GM23338 (cell line): ENCODE data around the gene LRIG3. TPM values are rescaled to one million over a fixed set of nuclear protein-coding genes. Genes with fewer than 3 reads are reported as not detected.

Experiments
- ATAC-seq: fragments of 200-7000 bp; cut with Tn5 transposase; 3 replicates; pipeline ENCODE4 v1.9.1; 2020
- DNase-seq: peaks from one replicate; pipeline ENCODE4 v3.0.0-alpha.2; 2015; ENCODE audit warnings: low spot score
- H2AFZ ChIP-seq: fragments of 200-600 bp; sonication (generic); 2 replicates; pipeline ENCODE4 v1.8.0; 2016; ENCODE audit warnings: antibody characterized with exemption, mild to moderate bottlenecking, moderate library complexity
- H3F3A ChIP-seq: fragments of 200-600 bp; sonication (generic); replicated peaks from 2 replicates; pipeline ENCODE4 v1.8.0; 2017; ENCODE audit warnings: antibody characterized with exemption, mixed run types, low read depth
- H3K27ac ChIP-seq: fragments of 200-600 bp; sonication (generic); 2 replicates; pipeline ENCODE4 v1.6.1; 2016; ENCODE audit warnings: low read depth
- H3K27me3 ChIP-seq: fragments of 200-600 bp; sonication (generic); 2 replicates; pipeline ENCODE4 v1.8.0; 2016; ENCODE audit warnings: mild to moderate bottlenecking, mixed run types, moderate library complexity; ENCODE audit not compliant: insufficient read depth
- H3K36me3 ChIP-seq: fragments of 200-600 bp; sonication (generic); 2 replicates; pipeline ENCODE4 v1.8.0; 2016; ENCODE audit warnings: mild to moderate bottlenecking; ENCODE audit not compliant: insufficient read depth
- H3K4me1 ChIP-seq: fragments of 200-600 bp; sonication (generic); 2 replicates; pipeline ENCODE4 v1.8.0; 2016; ENCODE audit warnings: mild to moderate bottlenecking, moderate library complexity; ENCODE audit not compliant: insufficient read depth
- H3K4me2 ChIP-seq: fragments of 200-600 bp; sonication (generic); 2 replicates; pipeline ENCODE4 v1.7.1; 2017; ENCODE audit warnings: mixed run types
- H3K4me3 ChIP-seq: fragments of 200-600 bp; sonication (generic); 2 replicates; pipeline ENCODE4 v1.6.1; 2016; ENCODE audit warnings: mixed run types
- H3K79me2 ChIP-seq: fragments of 200-600 bp; sonication (generic); replicated peaks from 2 replicates; pipeline ENCODE4 v1.8.0; 2017; ENCODE audit warnings: mild to moderate bottlenecking; ENCODE audit not compliant: insufficient read depth
- H3K9me2 ChIP-seq: fragments of 200-600 bp; sonication (generic); 2 replicates; pipeline ENCODE4 v1.8.0; 2017; ENCODE audit not compliant: insufficient read depth
- H4K20me1 ChIP-seq: fragments of 200-600 bp; sonication (generic); replicated peaks from 2 replicates; pipeline ENCODE4 v1.8.0; 2017; ENCODE audit warnings: mild to moderate bottlenecking; ENCODE audit not compliant: insufficient read depth
- H3K27ac Mint-ChIP-seq: 2 replicates; pipeline ENCODE4 v1.8.0; 2020; ENCODE audit warnings: inconsistent platforms, mild to moderate bottlenecking, moderate library complexity, mixed read lengths
- H3K27me3 Mint-ChIP-seq: 3 replicates; pipeline ENCODE4 v1.8.0; 2022; ENCODE audit warnings: low read depth, mild to moderate bottlenecking, moderate library complexity, mixed read lengths, inconsistent platforms; ENCODE audit not compliant: insufficient read depth, poor library complexity
- H3K36me3 Mint-ChIP-seq: 3 replicates; pipeline ENCODE4 v1.8.0; 2021; ENCODE audit warnings: low read depth, mild to moderate bottlenecking, inconsistent platforms, moderate library complexity, mixed read lengths
- H3K4me1 Mint-ChIP-seq: 3 replicates; pipeline ENCODE4 v1.8.0; 2020; ENCODE audit warnings: mild to moderate bottlenecking, inconsistent platforms, mixed read lengths
- H3K4me3 Mint-ChIP-seq: 3 replicates; pipeline ENCODE4 v1.8.0; 2021; ENCODE audit warnings: moderate library complexity, mild to moderate bottlenecking, inconsistent platforms, mixed read lengths
- H3K9me3 Mint-ChIP-seq: 3 replicates; pipeline ENCODE4 v1.8.0; 2020; ENCODE audit warnings: moderate library complexity, mild to moderate bottlenecking, inconsistent platforms, mixed read lengths
- CREB1 ChIP-seq: fragments of 250-450 bp; sonication (Bioruptor Pico); IDR thresholded peaks from 2 replicates; pipeline ENCODE4 v1.5.0; 2020; ENCODE audit warnings: low read depth, mild to moderate bottlenecking, moderate library complexity
- CTCF ChIP-seq, 2 experiments: fragments of 200-600 bp in 1 of 2; sonication (generic) in 1 of 2; conservative IDR thresholded peaks; 2 replicates each; pipeline versions ENCODE4 v1.5.1 to v1.6.1; 2016 to 2017; ENCODE audit warnings: antibody characterized with exemption in 2 of 2, low read depth in 2 of 2, mild to moderate bottlenecking in 2 of 2, moderate library complexity in 1 of 2
- ETS1 ChIP-seq: IDR thresholded peaks from 2 replicates; pipeline ENCODE4 v1.6.1; 2016; ENCODE audit warnings: antibody characterized with exemption
- EZH2 ChIP-seq: fragments of 200-600 bp; sonication (generic); IDR thresholded peaks from one replicate; pipeline ENCODE4 v1.8.0; 2017; ENCODE audit warnings: antibody characterized with exemption, mild to moderate bottlenecking, low read depth; ENCODE audit not compliant: unreplicated experiment
- EZH2phosphoT487 ChIP-seq: fragments of 200-600 bp; sonication (generic); IDR thresholded peaks from one replicate; pipeline ENCODE4 v1.8.1; 2018; ENCODE audit warnings: antibody characterized with exemption; ENCODE audit not compliant: unreplicated experiment
- NANOG ChIP-seq: IDR thresholded peaks from 2 replicates; pipeline ENCODE4 v1.6.1; 2016; ENCODE audit warnings: antibody characterized with exemption, borderline replicate concordance
- POLR2AphosphoS5 ChIP-seq: IDR thresholded peaks from 2 replicates; pipeline ENCODE4 v1.6.1; 2016; ENCODE audit warnings: antibody characterized with exemption, low read depth
- REST ChIP-seq: IDR thresholded peaks from one replicate; pipeline ENCODE4 v1.6.1; 2018; ENCODE audit warnings: antibody characterized with exemption; ENCODE audit not compliant: unreplicated experiment
- STAT1 ChIP-seq: IDR thresholded peaks from one replicate; pipeline ENCODE4 v1.6.1; 2016; ENCODE audit warnings: antibody characterized with exemption; ENCODE audit not compliant: unreplicated experiment
- ZNF114 ChIP-seq: fragments of 250-450 bp; sonication (Bioruptor Pico); IDR thresholded peaks from 2 replicates; pipeline ENCODE4 v1.5.0; 2020; ENCODE audit warnings: mild to moderate bottlenecking, moderate library complexity
- ZNF331 ChIP-seq: fragments of 250-450 bp; sonication (Bioruptor Pico); IDR thresholded peaks from 2 replicates; pipeline ENCODE4 v1.5.0; 2020; ENCODE audit warnings: low read depth, mild to moderate bottlenecking, moderate library complexity
- polyA plus RNA-seq: library from polyadenylated mRNA; unstranded; fragments of >200 nt; fragmentation: Nextera tagmentation; extraction: Ambion mirVana; gene quantifications from 2 replicates; pipeline ENCODE4 v1.2.1, GENCODE V29; 2016
- total RNA-seq: library from RNA; depleted of rRNA; stranded (reverse); fragments of >200 nt; shearing (Covaris generic); gene quantifications from 2 replicates; pipeline ENCODE4 v1.2.3, GENCODE V29; 2014

Gene LRIG3
- total and polyA plus RNA-seq, 2 experiments from 2014 or later, result 1.6 to 7.5 TPM

GRCh38 chr12:58923781-58924180, 3.5 kb upstream of the LRIG3 start:
- Mint-ChIP-seq H3K4me3 (no peak overlapping the region), H3K9me3 (no peaks in the 10 kb centered on the region), H3K27ac (no peak overlapping the region), H3K27me3 (peaks cover 5% of the 10 kb centered on the region), H3K4me1 (peaks cover 17% of the 10 kb centered on the region), H3K36me3 (no peaks in the 10 kb centered on the region)
- Histone ChIP-seq H3K27me3 (peaks cover 9% of the 10 kb centered on the region), H3K4me3 (no peak overlapping the region), H3K9me2 (no peaks in the 10 kb centered on the region), H3K4me1 (peaks cover 12% of the 10 kb centered on the region), H3K4me2 (no peak overlapping the region), H2AFZ (no peak overlapping the region), H4K20me1 (0 out of 2 replicates have a peak, but pooled peaks cover under 1% of the 10 kb centered on the region), H3F3A (no peaks in the 10 kb centered on the region), H3K27ac (no peak overlapping the region), H3K79me2 (no peaks in the 10 kb centered on the region; the same call in 1 of the 2 replicates), H3K36me3 (no peaks in the 10 kb centered on the region)
- ATAC-seq (no peak), DNase-seq (no peak)
- no peak for TF ChIP-seq POLR2AphosphoS5
- TF ChIP-seq REST, result no peak
- TF ChIP-seq EZH2phosphoT487, result no peak
- TF ChIP-seq CREB1 (CRISPR knock-in tag), result no peak
- no peak for TF ChIP-seq ZNF331 (CRISPR knock-in tag)
- no peak for TF ChIP-seq STAT1
- TF ChIP-seq ZNF114 (CRISPR knock-in tag), result no peak

GRCh38 chr12:58922849-58923248, 2.5 kb upstream of the LRIG3 start:
- Mint-ChIP-seq H3K4me3 (no peak overlapping the region), H3K36me3 (no peaks in the 10 kb centered on the region), H3K27ac (no peak overlapping the region), H3K4me1 (peaks cover 25% of the 10 kb centered on the region), H3K9me3 (no peaks in the 10 kb centered on the region), H3K27me3 (peaks cover 5% of the 10 kb centered on the region)
- H3K4me1 ChIP-seq, result peaks cover 21% of the 10 kb centered on the region
- no peak overlapping the region for H3K4me2 ChIP-seq
- H3K27me3 ChIP-seq, result peaks cover 18% of the 10 kb centered on the region
- peaks cover 6% of the 10 kb centered on the region for H3K79me2 ChIP-seq
- H3K9me2 ChIP-seq, result no peaks in the 10 kb centered on the region
- no peak overlapping the region for H3K27ac ChIP-seq
- DNase-seq (no peak), ATAC-seq (no peak)
- H2AFZ ChIP-seq, result no peak overlapping the region
- no peak overlapping the region for H3K4me3 ChIP-seq
- no peaks in the 10 kb centered on the region for H3K36me3 ChIP-seq
- H3F3A ChIP-seq, result no peaks in the 10 kb centered on the region
- H4K20me1 ChIP-seq, result peaks cover 10% of the 10 kb centered on the region; the same call in 1 of the 2 replicates
- TF ChIP-seq EZH2 (no peak), POLR2AphosphoS5 (no peak), CTCF (conservative IDR thresholded peaks at IDR 0.05; ENCODE audit: low read depth in 2 of 2) (no peak), NANOG (no peak), REST (no peak), ETS1 (no peak), ZNF114 (CRISPR knock-in tag) (no peak), CREB1 (CRISPR knock-in tag) (no peak)
